DND-41 (cell line): ENCODE measurements around the gene XRCC3.

Experiments
- ATAC-seq: fragments of 200-7000 bp; cut with Tn5 transposase; 3 replicates; pipeline ENCODE4 v1.9.1; 2021; ENCODE audit warnings: low read depth; ENCODE audit not compliant: insufficient read depth
- DNase-seq: peaks from one replicate; pipeline ENCODE4 v3.0.0-alpha.2; 2020
- H2AFZ ChIP-seq: 2 replicates; pipeline ENCODE4 v1.6.0; 2012; ENCODE audit warnings: low read depth, low read length
- H3K27ac ChIP-seq: 2 replicates; pipeline ENCODE4 v1.5.1; 2012; ENCODE audit warnings: low read length, inconsistent platforms
- H3K27me3 ChIP-seq: fragments of 200-600 bp; sonication (generic); 2 replicates; pipeline ENCODE4 v1.6.0; 2012; ENCODE audit warnings: low read length, mild to moderate bottlenecking, inconsistent platforms; ENCODE audit not compliant: insufficient read depth, poor library complexity
- H3K36me3 ChIP-seq: 2 replicates; pipeline ENCODE4 v1.5.1; 2012; ENCODE audit warnings: low read length, inconsistent platforms; ENCODE audit not compliant: insufficient read depth
- H3K4me1 ChIP-seq: 2 replicates; pipeline ENCODE4 v1.5.1; 2012; ENCODE audit warnings: mild to moderate bottlenecking, low read length; ENCODE audit not compliant: insufficient read depth
- H3K4me2 ChIP-seq: 2 replicates; pipeline ENCODE4 v1.6.0; 2012; ENCODE audit warnings: mild to moderate bottlenecking, moderate library complexity, low read length, inconsistent platforms; ENCODE audit not compliant: insufficient read depth
- H3K4me3 ChIP-seq, 2 experiments: fragments of 200-600 bp in 1 of 2; shearing (Covaris generic) in 1 of 2; 2 replicates each; pipeline ENCODE4 v1.5.1; 2012 to 2016; ENCODE audit warnings: inconsistent platforms in 2 of 2, low read length in 2 of 2, mild to moderate bottlenecking in 2 of 2, low read depth in 1 of 2, moderate library complexity in 1 of 2
- H3K79me2 ChIP-seq: 2 replicates; pipeline ENCODE4 v1.6.0; 2012; ENCODE audit warnings: low read length, inconsistent platforms; ENCODE audit not compliant: insufficient read depth
- H3K9ac ChIP-seq: 2 replicates; pipeline ENCODE4 v1.6.0; 2012; ENCODE audit warnings: low read depth, mild to moderate bottlenecking, inconsistent platforms, low read length, moderate library complexity
- H3K9me3 ChIP-seq: 2 replicates; pipeline ENCODE4 v1.5.1; 2012; ENCODE audit warnings: low read length, moderate library complexity, mild to moderate bottlenecking, inconsistent platforms; ENCODE audit not compliant: insufficient read depth, severe bottlenecking
- H4K20me1 ChIP-seq: 2 replicates; pipeline ENCODE4 v1.6.0; 2012; ENCODE audit warnings: low read length; ENCODE audit not compliant: insufficient read depth
- CTCF ChIP-seq: IDR thresholded peaks from 2 replicates; pipeline ENCODE4 v1.5.1; 2012; ENCODE audit warnings: borderline replicate concordance, low read length, moderate library complexity, mild to moderate bottlenecking; ENCODE audit not compliant: poor library complexity, severe bottlenecking; ENCODE audit errors: extremely low read depth
- EZH2 ChIP-seq: IDR thresholded peaks from 3 replicates; pipeline ENCODE4 v1.6.1; 2012; ENCODE audit warnings: borderline replicate concordance, low read depth, mild to moderate bottlenecking, moderate library complexity, low read length, inconsistent platforms; ENCODE audit not compliant: severe bottlenecking

The XRCC3 gene

GRCh38 chr14:103651585-103651984 is 63.7 kb downstream of the XRCC3 start:
- no peaks in the 10 kb centered on the region for H3K27me3 ChIP-seq
- DNase-seq (no peak), ATAC-seq (no peak)
- H3K4me1 ChIP-seq, result no peaks in the 10 kb centered on the region
- H3K36me3 ChIP-seq, result peaks cover 37% of the 10 kb centered on the region
- H3K9ac ChIP-seq, result no peak overlapping the region
- H2AFZ ChIP-seq, result no peak overlapping the region
- no peak overlapping the region for H3K4me2 ChIP-seq
- H3K27ac ChIP-seq, result no peak overlapping the region
- H4K20me1 ChIP-seq, result peaks cover 63% of the 10 kb centered on the region
- no peak overlapping the region for H3K4me3 ChIP-seq
- TF ChIP-seq CTCF (no peak), EZH2 (no peak)
- no peaks in the 10 kb centered on the region for H3K9me3 ChIP-seq
- H3K79me2 ChIP-seq, result peaks cover 85% of the 10 kb centered on the region

GRCh38 chr14:103650213-103650612 is 65.0 kb downstream of the XRCC3 start:
- H3K4me3 ChIP-seq, result no peak overlapping the region
- ATAC-seq (no peak), DNase-seq (no peak)
- H2AFZ ChIP-seq, result no peak overlapping the region
- H3K27me3 ChIP-seq, result no peaks in the 10 kb centered on the region
- no peak overlapping the region for H3K4me2 ChIP-seq
- no peaks in the 10 kb centered on the region for H3K9me3 ChIP-seq
- H3K4me1 ChIP-seq, result no peaks in the 10 kb centered on the region
- H3K9ac ChIP-seq, result no peak overlapping the region
- H4K20me1 ChIP-seq, result peaks cover 67% of the 10 kb centered on the region
- peaks cover 24% of the 10 kb centered on the region for H3K36me3 ChIP-seq
- peaks cover 93% of the 10 kb centered on the region for H3K79me2 ChIP-seq
- no peak for TF ChIP-seq EZH2
- no peak for TF ChIP-seq CTCF
- H3K27ac ChIP-seq, result no peak overlapping the region

- Histone ChIP-seq H3K9ac (no peak overlapping the region), H3K4me2 (no peak overlapping the region), H3K4me3 (no peak overlapping the region), H4K20me1 (peaks cover 65% of the 10 kb centered on the region), H3K36me3 (peaks cover 12% of the 10 kb centered on the region), H3K27ac (no peak overlapping the region), H3K4me1 (no peaks in the 10 kb centered on the region), H3K79me2 (peaks cover 98% of the 10 kb centered on the region), H2AFZ (no peak overlapping the region), H3K27me3 (no peaks in the 10 kb centered on the region), H3K9me3 (no peaks in the 10 kb centered on the region)
- no peak for DNase-seq
- no peak for ATAC-seq
- no peak for TF ChIP-seq CTCF
- no peak for TF ChIP-seq EZH2
These were observed 66.2 kb downstream of the XRCC3 start for GRCh38 chr14:103649001-103649400.
